Activated naive CD8-positive, alpha-beta T cell treated with anti-CD3 and anti-CD28 coated beads for 36 hours (primary cell): Measurements from ENCODE around the gene PPP3CA. TPM values are rescaled to one million over a fixed set of nuclear protein-coding genes. Genes with fewer than 3 reads are reported as not detected.

Source experiments
- DNase-seq: peaks from one replicate; pipeline ENCODE4 v3.0.0; 2021
- H3K27ac Mint-ChIP-seq: one replicate; pipeline ENCODE4 v1.8.0; 2022; ENCODE audit warnings: mild to moderate bottlenecking, moderate library complexity, mixed read lengths
- H3K27me3 Mint-ChIP-seq: one replicate; pipeline ENCODE4 v1.8.0; 2022; ENCODE audit warnings: mild to moderate bottlenecking, mixed read lengths
- H3K36me3 Mint-ChIP-seq: one replicate; pipeline ENCODE4 v1.8.0; 2021; ENCODE audit warnings: mild to moderate bottlenecking, mixed read lengths
- H3K4me1 Mint-ChIP-seq: one replicate; pipeline ENCODE4 v1.8.0; 2021; ENCODE audit warnings: mixed read lengths
- H3K4me3 Mint-ChIP-seq: one replicate; pipeline ENCODE4 v1.8.0; 2022; ENCODE audit warnings: mild to moderate bottlenecking, moderate library complexity, mixed read lengths
- H3K9me3 Mint-ChIP-seq: one replicate; pipeline ENCODE4 v1.8.0; 2022; ENCODE audit warnings: mixed read lengths
- total RNA-seq, 2 experiments: library from RNA; stranded (reverse); gene quantifications; one replicate each; pipeline ENCODE4 v1.2.3, GENCODE V29; 2021

Gene PPP3CA
- total RNA-seq, 2 experiments from 2014 or later = 14.5 to 16.4 TPM

DNA sequence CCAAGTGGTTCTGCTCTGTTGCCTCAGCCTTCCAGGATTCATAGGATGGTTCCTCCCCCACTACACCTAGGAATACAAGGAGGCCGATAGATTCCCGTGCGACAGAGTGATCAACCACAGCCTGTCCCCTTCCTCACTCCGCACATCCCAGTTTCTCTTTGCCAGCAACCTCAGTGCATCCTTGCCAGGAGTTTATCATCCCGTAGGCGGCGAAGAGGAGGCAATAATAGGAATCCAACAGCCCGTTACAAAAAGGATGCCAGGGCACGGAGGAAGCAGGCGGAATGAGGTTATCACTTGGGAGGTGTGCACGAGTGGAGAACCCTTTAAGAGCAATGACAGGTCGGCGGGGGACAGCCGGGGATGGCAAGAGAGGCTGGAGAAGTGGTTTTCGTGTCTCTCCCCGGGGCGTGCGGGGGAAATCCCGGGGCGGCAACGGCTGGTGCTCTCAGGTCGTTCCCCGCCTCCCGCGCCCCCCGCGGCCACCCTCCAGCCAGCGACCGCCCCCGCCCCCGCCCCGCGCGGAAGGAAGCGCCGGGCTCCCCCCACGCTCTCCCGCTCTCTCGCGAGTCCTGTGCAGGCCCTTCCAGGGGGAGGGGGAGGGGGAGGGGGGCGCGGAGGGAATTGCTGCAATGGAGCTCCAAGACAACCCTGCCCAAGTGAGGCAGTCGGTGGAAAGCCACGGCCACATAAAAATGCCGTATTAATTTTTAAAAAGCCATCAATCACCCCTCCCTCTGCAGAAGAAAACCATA is 1.6 kb downstream of the PPP3CA start:
- no peaks in the 10 kb centered on the region for H3K9me3 Mint-ChIP-seq
- H3K27me3 Mint-ChIP-seq = peaks cover 28% of the 10 kb centered on the region
- peak overlapping the region; percentile 68 for H3K27ac Mint-ChIP-seq
- H3K4me1 Mint-ChIP-seq = peaks cover 29% of the 10 kb centered on the region
- peak; percentile 60 for DNase-seq
- H3K4me3 Mint-ChIP-seq = peak overlapping the region; percentile 93
- H3K36me3 Mint-ChIP-seq = no peaks in the 10 kb centered on the region

DNA sequence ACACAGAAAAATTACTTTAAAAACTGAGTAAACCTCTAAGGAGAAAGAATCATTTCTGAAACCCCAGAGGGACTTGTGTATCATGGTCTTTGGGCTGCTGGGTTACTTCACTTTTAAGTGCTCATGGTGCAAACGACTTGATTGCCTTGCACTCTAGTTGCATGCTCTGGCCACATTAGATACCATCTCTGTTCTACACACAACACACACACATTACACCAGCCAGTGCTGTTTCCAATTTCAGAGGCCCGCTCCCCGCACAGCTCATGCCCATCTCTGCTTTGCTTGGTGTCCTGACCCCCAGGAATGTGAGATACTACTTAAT is 2.1 kb downstream of the PPP3CA start:
- Mint-ChIP-seq H3K9me3 (no peaks in the 10 kb centered on the region), H3K4me1 (peaks cover 33% of the 10 kb centered on the region), H3K36me3 (no peaks in the 10 kb centered on the region), H3K4me3 (peak overlapping the region; percentile 83), H3K27ac (peak overlapping the region; percentile 68), H3K27me3 (peaks cover 23% of the 10 kb centered on the region)
- DNase-seq = no peak

DNA sequence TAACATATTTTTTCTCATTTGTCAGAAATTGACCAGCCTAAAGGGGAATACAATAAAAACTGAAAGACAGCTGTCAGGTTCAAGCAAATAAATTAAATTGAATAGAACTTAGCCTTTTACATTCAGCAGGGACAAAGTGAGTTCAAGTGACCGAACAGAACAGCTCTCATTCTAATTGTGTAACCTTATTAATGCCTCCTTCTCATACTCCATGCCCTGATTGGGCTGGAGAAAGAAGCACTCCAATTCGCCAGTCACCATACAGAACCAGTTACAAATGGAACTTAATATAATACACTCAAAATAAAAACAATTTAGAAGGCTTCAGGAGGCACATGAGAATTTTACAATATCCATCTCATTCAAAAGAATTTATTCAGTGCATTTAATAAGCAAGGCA is 8.0 kb downstream of the PPP3CA start:
- no peak for DNase-seq
- Mint-ChIP-seq H3K27me3 (no peaks in the 10 kb centered on the region), H3K4me1 (peaks cover 55% of the 10 kb centered on the region), H3K9me3 (no peaks in the 10 kb centered on the region), H3K4me3 (no peak overlapping the region), H3K36me3 (no peaks in the 10 kb centered on the region), H3K27ac (no peak overlapping the region)

DNA sequence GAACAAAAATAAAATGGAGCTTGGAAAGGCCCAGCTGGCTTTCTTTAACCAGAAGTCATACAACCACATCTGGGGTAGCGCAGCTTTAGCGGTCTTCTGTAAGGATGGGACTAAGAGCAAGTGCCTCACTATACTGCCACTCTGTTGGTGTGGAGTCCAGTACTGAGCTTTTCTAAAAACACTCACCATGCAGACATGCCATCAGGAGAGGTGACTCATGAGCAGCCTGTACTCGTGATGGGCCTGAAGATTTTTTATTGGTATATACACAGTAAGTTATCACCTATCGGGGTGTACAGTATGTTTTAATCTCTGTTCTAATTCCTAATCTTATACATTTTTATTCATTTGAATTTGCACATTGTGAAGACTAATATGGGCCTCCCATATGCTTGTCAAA is 9.6 kb downstream of the PPP3CA start:
- no peak overlapping the region for H3K27ac Mint-ChIP-seq
- H3K4me3 Mint-ChIP-seq = no peak overlapping the region
- H3K36me3 Mint-ChIP-seq = no peaks in the 10 kb centered on the region
- no peaks in the 10 kb centered on the region for H3K27me3 Mint-ChIP-seq
- DNase-seq = no peak
- no peaks in the 10 kb centered on the region for H3K9me3 Mint-ChIP-seq
- peaks cover 49% of the 10 kb centered on the region for H3K4me1 Mint-ChIP-seq

GRCh38 chr4:101334963-101335572 is 12.3 kb downstream of the PPP3CA start:
- H3K36me3 Mint-ChIP-seq = peaks cover 3% of the 10 kb centered on the region
- H3K4me3 Mint-ChIP-seq = no peak overlapping the region
- H3K4me1 Mint-ChIP-seq = peaks cover 43% of the 10 kb centered on the region
- H3K27ac Mint-ChIP-seq = no peak overlapping the region
- no peak for DNase-seq
- H3K27me3 Mint-ChIP-seq = no peaks in the 10 kb centered on the region
- H3K9me3 Mint-ChIP-seq = no peaks in the 10 kb centered on the region

DNA sequence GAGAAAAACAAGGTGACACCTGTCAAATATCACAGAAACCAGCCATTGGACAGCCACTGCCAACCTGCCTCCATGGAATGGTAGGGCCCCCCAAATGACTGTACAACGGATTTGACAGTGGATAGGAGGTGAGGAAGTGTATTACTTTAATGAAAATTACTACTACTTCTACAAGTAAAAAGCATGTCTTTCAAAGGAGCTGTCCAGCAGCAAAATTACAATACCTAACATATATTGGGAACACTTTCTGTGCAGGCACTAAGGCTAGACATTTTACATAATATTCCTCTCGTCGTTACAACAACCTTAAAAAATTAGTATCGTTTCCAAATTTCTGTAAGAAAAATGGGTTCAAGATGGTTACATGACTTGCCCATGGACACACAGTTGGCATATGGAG is 14.9 kb downstream of the PPP3CA start:
- no peak overlapping the region for H3K4me3 Mint-ChIP-seq
- H3K27ac Mint-ChIP-seq = no peak overlapping the region
- no peaks in the 10 kb centered on the region for H3K27me3 Mint-ChIP-seq
- peaks cover 41% of the 10 kb centered on the region for H3K4me1 Mint-ChIP-seq
- no peaks in the 10 kb centered on the region for H3K9me3 Mint-ChIP-seq
- peaks cover 3% of the 10 kb centered on the region for H3K36me3 Mint-ChIP-seq
- DNase-seq = no peak

GRCh38 chr4:101331017-101331416 is 16.3 kb downstream of the PPP3CA start:
- no peak for DNase-seq
- Mint-ChIP-seq H3K27me3 (no peaks in the 10 kb centered on the region), H3K4me3 (no peak overlapping the region), H3K9me3 (no peaks in the 10 kb centered on the region), H3K27ac (no peak overlapping the region), H3K4me1 (peaks cover 39% of the 10 kb centered on the region), H3K36me3 (peaks cover 4% of the 10 kb centered on the region)

GRCh38 chr4:101329592-101329991 is 17.7 kb downstream of the PPP3CA start:
- DNase-seq = no peak
- H3K4me3 Mint-ChIP-seq = no peak overlapping the region
- peaks cover 3% of the 10 kb centered on the region for H3K27me3 Mint-ChIP-seq
- peaks cover 4% of the 10 kb centered on the region for H3K36me3 Mint-ChIP-seq
- H3K4me1 Mint-ChIP-seq = peaks cover 30% of the 10 kb centered on the region
- H3K9me3 Mint-ChIP-seq = no peaks in the 10 kb centered on the region
- H3K27ac Mint-ChIP-seq = no peak overlapping the region

- Mint-ChIP-seq H3K27ac (peak overlapping the region; percentile 88), H3K27me3 (peaks cover 5% of the 10 kb centered on the region), H3K36me3 (peaks cover 6% of the 10 kb centered on the region), H3K9me3 (peaks cover 1% of the 10 kb centered on the region), H3K4me3 (peak overlapping the region; percentile 61), H3K4me1 (peaks cover 32% of the 10 kb centered on the region)
- peak; percentile 13 for DNase-seq
Observed at GRCh38 chr4:101328063-101328602, 19.2 kb downstream of the PPP3CA start.

DNA sequence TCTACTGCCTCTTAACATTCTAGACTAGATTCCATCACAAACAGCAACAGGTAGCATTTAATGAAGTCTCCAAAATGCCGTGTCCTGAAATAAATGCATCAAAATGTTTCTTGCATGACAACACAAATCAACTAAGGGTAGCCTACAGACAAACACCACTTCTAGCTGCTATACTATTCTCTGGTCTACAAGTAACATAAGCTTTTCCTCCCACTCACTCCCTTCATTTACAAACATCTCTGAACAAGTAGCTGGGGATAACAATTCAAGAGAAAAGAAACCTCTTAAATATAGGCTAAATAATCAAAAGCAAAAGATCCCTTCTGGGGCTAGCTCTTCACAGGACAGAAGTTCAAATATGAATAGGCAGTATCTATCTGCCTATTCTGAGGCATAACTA is 20.8 kb downstream of the PPP3CA start:
- peaks cover 37% of the 10 kb centered on the region for H3K4me1 Mint-ChIP-seq
- peaks cover 6% of the 10 kb centered on the region for H3K36me3 Mint-ChIP-seq
- no peak overlapping the region for H3K27ac Mint-ChIP-seq
- DNase-seq = no peak
- H3K4me3 Mint-ChIP-seq = no peak overlapping the region
- peaks cover 5% of the 10 kb centered on the region for H3K27me3 Mint-ChIP-seq
- peaks cover 1% of the 10 kb centered on the region for H3K9me3 Mint-ChIP-seq

- H3K36me3 Mint-ChIP-seq = peaks cover 3% of the 10 kb centered on the region
- no peak overlapping the region for H3K4me3 Mint-ChIP-seq
- no peak for DNase-seq
- H3K27ac Mint-ChIP-seq = no peak overlapping the region
- H3K4me1 Mint-ChIP-seq = peaks cover 20% of the 10 kb centered on the region
- H3K9me3 Mint-ChIP-seq = peaks cover 1% of the 10 kb centered on the region
- peaks cover 5% of the 10 kb centered on the region for H3K27me3 Mint-ChIP-seq
Observed at GRCh38 chr4:101322743-101323142, 24.6 kb downstream of the PPP3CA start.

- no peak for DNase-seq
- Mint-ChIP-seq H3K4me1 (peaks cover 9% of the 10 kb centered on the region), H3K4me3 (no peak overlapping the region), H3K27ac (no peak overlapping the region), H3K36me3 (peaks cover 3% of the 10 kb centered on the region), H3K9me3 (peaks cover 1% of the 10 kb centered on the region), H3K27me3 (peaks cover 5% of the 10 kb centered on the region)
Observed at GRCh38 chr4:101321481-101322042, 25.8 kb downstream of the PPP3CA start.

- Mint-ChIP-seq H3K27me3 (no peaks in the 10 kb centered on the region), H3K4me1 (no peaks in the 10 kb centered on the region)
Observed at GRCh38 chr4:101315786-101316185, 31.5 kb downstream of the PPP3CA start.

DNA sequence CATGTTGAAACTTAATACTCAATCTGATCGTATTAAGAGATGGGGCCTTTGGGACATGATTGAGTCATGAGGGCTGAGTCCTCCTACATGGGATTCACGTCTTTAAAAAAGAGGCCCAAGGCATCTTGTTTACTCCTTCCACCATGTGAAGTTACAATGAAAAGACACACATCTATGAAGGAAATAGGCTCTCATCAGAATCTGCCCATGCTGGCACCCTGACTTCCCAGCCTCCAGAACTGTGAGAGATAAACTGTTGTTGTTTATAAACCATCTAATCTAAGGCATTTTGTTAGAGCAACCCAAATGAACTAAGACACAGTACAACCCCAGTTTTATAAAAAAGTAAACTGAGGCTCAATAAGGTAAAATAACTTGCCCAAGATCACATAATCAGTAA is 32.3 kb downstream of the PPP3CA start:
- Mint-ChIP-seq H3K27me3 (no peaks in the 10 kb centered on the region), H3K27ac (no peak overlapping the region), H3K4me3 (no peak overlapping the region), H3K9me3 (peaks cover 5% of the 10 kb centered on the region), H3K4me1 (peaks cover 2% of the 10 kb centered on the region), H3K36me3 (peaks cover 9% of the 10 kb centered on the region)
- DNase-seq = no peak

More at GRCh38 chr4:101315786-101316185, 31.5 kb downstream of the PPP3CA start:
- DNase-seq = no peak
- Mint-ChIP-seq H3K9me3 (peaks cover 5% of the 10 kb centered on the region), H3K27ac (no peak overlapping the region), H3K36me3 (peaks cover 9% of the 10 kb centered on the region), H3K4me3 (no peak overlapping the region)

DNA sequence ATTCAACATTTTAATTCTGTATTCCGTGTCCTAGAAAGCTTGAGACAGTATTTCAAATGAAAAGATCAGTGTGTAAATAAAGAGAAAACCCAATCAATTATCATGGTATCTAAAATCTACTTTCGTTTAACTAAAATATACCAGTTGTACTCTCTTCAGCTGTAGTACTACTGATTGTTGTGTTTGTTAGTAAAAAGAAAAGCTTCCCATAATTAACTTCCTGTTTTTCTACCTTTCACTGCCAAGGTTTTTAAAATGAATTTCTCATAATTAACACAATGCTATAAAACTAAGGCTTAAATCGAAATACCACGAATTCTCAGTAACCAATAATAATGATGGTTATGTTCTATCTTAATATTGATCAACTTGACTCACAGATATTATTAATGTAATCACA is 37.4 kb downstream of the PPP3CA start:
- no peak overlapping the region for H3K27ac Mint-ChIP-seq
- no peak overlapping the region for H3K4me3 Mint-ChIP-seq
- H3K4me1 Mint-ChIP-seq = peaks cover 34% of the 10 kb centered on the region
- DNase-seq = no peak
- H3K36me3 Mint-ChIP-seq = peaks cover 3% of the 10 kb centered on the region
- H3K27me3 Mint-ChIP-seq = no peaks in the 10 kb centered on the region
- H3K9me3 Mint-ChIP-seq = no peaks in the 10 kb centered on the region
